Measurements from ENCODE around the gene CYTH1.

The CYTH1 gene

GRCh38 chr17:78642707-78643106 is 139.4 kb downstream of the CYTH1 start:
- DNase-seq: no peak

- no peak for DNase-seq
These were observed 140.4 kb downstream of the CYTH1 start for GRCh38 chr17:78641666-78642065.

- DNase-seq: no peak
These were observed 140.8 kb downstream of the CYTH1 start for GRCh38 chr17:78641243-78641642.

GRCh38 chr17:78640700-78641099 is 141.4 kb downstream of the CYTH1 start:
- DNase-seq: no peak

- DNase-seq: no peak
These were observed 144.2 kb downstream of the CYTH1 start for GRCh38 chr17:78637643-78638420.

GRCh38 chr17:78637146-78637545 is 144.9 kb downstream of the CYTH1 start:
- no peak for DNase-seq

GRCh38 chr17:78634154-78634553 is 147.9 kb downstream of the CYTH1 start:
- DNase-seq: no peak

GRCh38 chr17:78629436-78629995 is 152.6 kb downstream of the CYTH1 start:
- no peak for DNase-seq

GRCh38 chr17:78628547-78629435 is 153.3 kb downstream of the CYTH1 start:
- no peak for DNase-seq

GRCh38 chr17:78624324-78625151 is 157.5 kb downstream of the CYTH1 start:
- no peak for DNase-seq

All from NCI-H345 (cell line).